ENCODE measurements around the gene PIH1D1.

- TF ChIP-seq CHD2 (IDR thresholded peaks at IDR 0.05; ENCODE audit: borderline replicate concordance, low read depth, low read length) (no peak), USF2 (IDR thresholded peaks at IDR 0.05; ENCODE audit: borderline replicate concordance, low read depth, low read length) (no peak), CTCF (IDR thresholded peaks at IDR 0.05 in 2 of 3, conservative IDR thresholded peaks at IDR 0.05 in 1 of 3; ENCODE audit: control insufficient read depth in 2 of 3, extremely low read depth in 1 of 3, insufficient read depth in 1 of 3, low read depth in 3 of 3, low read length in 3 of 3) (no peak), HCFC1 (IDR thresholded peaks at IDR 0.05; ENCODE audit: low read length) (no peak), ZNF274 (IDR thresholded peaks at IDR 0.05; ENCODE audit: insufficient read depth, insufficient read length) (no peak), GABPA (IDR thresholded peaks at IDR 0.05; ENCODE audit: low read depth) (no peak), RBBP5 (conservative IDR thresholded peaks at IDR 0.05) (no peak), FOS (IDR thresholded peaks at IDR 0.05; ENCODE audit: borderline replicate concordance, extremely low read depth, insufficient read length) (no peak), EP300 (IDR thresholded peaks at IDR 0.05; ENCODE audit: borderline replicate concordance in 1 of 2, control insufficient read depth in 1 of 2, low read depth in 2 of 2, low read length in 2 of 2) (no peak), EZH2 (IDR thresholded peaks at IDR 0.05; ENCODE audit: borderline replicate concordance, control insufficient read depth, low read depth, low read length) (no peak), RFX5 (IDR thresholded peaks at IDR 0.05; ENCODE audit: low read depth, low read length) (no peak), CEBPZ (IDR thresholded peaks at IDR 0.05; ENCODE audit: low read depth, low read length) (no peak)
Measured at GRCh38 chr19:49407482-49408015, 44.1 kb downstream of the PIH1D1 start.
